Kidney epithelial cell (primary cell): ENCODE measurements around the gene TRIB2. TPM values are rescaled to one million over a fixed set of nuclear protein-coding genes. Genes with fewer than 3 reads are reported as not detected.

Experiments
- DNase-seq: peaks from one replicate; pipeline ENCODE4 v3.0.0-alpha.2; 2010; ENCODE audit warnings: low read depth
- H3K27me3 ChIP-seq: 2 replicates; pipeline ENCODE4 v1.6.0; 2011; ENCODE audit warnings: low read length; ENCODE audit not compliant: control insufficient read depth, insufficient read depth
- H3K36me3 ChIP-seq: 2 replicates; pipeline ENCODE4 v1.5.1; 2011; ENCODE audit warnings: low read length; ENCODE audit not compliant: control insufficient read depth, insufficient read depth
- H3K4me3 ChIP-seq: 2 replicates; pipeline ENCODE4 v1.5.1; 2011; ENCODE audit warnings: low read depth, mild to moderate bottlenecking, control low read depth, low read length
- total RNA-seq: library from RNA; depleted of rRNA; stranded (reverse); fragments of >200 nt; gene quantifications from 2 replicates; pipeline ENCODE4 v1.2.3, GENCODE V29; 2015
- TF ChIP-seq, protein P1 (sequence below): IDR thresholded peaks from 2 replicates; pipeline ENCODE4 v1.5.1; 2011; ENCODE audit warnings: mild to moderate bottlenecking, moderate library complexity, low read length, control low read depth, inconsistent platforms; ENCODE audit not compliant: insufficient read depth, poor library complexity, severe bottlenecking

The TRIB2 gene
- total RNA-seq, 1 donor from 2014 or later = 16.9 TPM

- TF ChIP-seq, protein P1, sequence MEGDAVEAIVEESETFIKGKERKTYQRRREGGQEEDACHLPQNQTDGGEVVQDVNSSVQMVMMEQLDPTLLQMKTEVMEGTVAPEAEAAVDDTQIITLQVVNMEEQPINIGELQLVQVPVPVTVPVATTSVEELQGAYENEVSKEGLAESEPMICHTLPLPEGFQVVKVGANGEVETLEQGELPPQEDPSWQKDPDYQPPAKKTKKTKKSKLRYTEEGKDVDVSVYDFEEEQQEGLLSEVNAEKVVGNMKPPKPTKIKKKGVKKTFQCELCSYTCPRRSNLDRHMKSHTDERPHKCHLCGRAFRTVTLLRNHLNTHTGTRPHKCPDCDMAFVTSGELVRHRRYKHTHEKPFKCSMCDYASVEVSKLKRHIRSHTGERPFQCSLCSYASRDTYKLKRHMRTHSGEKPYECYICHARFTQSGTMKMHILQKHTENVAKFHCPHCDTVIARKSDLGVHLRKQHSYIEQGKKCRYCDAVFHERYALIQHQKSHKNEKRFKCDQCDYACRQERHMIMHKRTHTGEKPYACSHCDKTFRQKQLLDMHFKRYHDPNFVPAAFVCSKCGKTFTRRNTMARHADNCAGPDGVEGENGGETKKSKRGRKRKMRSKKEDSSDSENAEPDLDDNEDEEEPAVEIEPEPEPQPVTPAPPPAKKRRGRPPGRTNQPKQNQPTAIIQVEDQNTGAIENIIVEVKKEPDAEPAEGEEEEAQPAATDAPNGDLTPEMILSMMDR = no peak
- no peak for DNase-seq
- Histone ChIP-seq H3K27me3 (no peaks in the 10 kb centered on the region), H3K4me3 (no peak overlapping the region), H3K36me3 (no peaks in the 10 kb centered on the region)
Measured at GRCh38 chr2:12742891-12743290, 26.2 kb downstream of the TRIB2 start.

DNA sequence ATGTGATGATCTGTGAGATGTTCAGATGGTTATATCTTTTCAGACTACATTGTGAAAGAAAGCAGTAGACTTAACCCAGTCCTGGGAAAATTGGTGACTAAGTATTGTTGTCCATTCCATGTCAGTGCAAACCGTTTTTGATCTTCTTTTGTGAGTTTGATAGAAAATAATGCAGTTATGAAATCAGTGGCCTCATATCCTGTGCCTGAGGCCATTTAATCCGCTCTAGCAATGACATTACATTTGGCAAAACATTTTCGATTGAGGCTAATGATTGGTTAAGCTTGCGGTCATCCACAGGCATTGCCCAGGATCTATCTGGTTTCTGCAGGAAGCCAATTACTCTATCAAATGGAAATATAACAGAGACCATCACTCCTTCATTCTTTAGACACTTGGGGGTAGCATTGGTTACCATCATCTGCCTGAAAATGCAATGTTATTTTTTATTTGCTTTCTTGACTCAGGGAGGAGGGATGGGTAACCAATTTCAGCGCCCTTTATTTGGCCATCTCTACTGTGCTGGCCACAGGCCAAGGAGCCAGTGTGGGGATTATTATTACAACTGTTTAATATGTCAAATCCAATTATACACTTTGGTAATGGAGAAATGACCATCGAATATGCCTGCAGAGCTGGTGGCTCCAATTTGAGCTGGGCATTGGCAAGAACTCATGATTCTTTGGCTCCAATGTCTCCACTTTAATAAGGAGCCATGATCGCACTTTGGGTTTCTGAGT is 33.6 kb downstream of the TRIB2 start:
- Histone ChIP-seq H3K36me3 (no peaks in the 10 kb centered on the region), H3K27me3 (no peaks in the 10 kb centered on the region), H3K4me3 (no peak overlapping the region)
- TF ChIP-seq, protein P1 = no peak
- no peak for DNase-seq

- Histone ChIP-seq H3K4me3 (no peak overlapping the region), H3K27me3 (no peaks in the 10 kb centered on the region), H3K36me3 (no peaks in the 10 kb centered on the region)
- TF ChIP-seq, protein P1 = no peak
- DNase-seq = no peak
Measured at GRCh38 chr2:12754643-12755042, 37.9 kb downstream of the TRIB2 start.

DNA sequence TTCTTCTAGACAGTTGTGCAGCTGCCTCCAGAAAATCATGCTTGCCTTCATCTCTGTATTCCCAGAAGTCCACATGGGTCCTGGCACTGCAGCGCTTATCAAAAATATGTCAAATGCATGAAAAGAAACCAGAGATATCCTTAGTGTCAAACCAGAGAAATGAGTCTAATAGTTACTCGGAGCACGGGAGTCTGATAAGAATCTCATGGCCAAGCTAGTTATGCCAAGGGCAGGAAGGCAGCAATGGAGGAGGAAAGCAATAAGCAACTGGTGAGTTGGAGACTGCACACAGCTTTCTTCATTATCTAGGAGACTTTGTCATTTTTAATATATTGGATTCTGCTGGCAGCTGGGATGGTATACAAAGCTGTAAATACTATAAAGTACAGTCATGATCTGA is 38.6 kb downstream of the TRIB2 start:
- DNase-seq = no peak
- TF ChIP-seq, protein P1 = no peak
- Histone ChIP-seq H3K27me3 (no peaks in the 10 kb centered on the region), H3K4me3 (no peak overlapping the region), H3K36me3 (no peaks in the 10 kb centered on the region)

DNA sequence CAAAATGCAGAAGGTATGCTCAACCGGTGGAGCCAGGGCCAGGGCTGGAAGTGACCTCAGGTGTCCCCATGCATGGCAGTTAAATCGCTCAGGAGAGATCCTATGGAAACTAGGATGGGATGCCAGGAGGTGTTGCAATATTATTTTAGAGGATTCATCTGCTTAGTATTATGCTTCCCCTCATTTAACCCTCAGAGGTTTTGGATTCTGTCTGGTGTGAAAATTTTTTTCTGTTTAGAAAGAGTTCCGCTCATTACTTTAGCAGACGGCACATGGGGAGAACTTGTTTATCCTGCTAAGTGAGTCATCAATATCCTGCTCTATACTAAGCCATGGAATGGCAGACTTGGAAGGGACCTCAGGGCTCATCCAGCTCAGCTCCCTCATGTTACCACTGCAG is 42.5 kb downstream of the TRIB2 start:
- DNase-seq = peak; percentile 42
- Histone ChIP-seq H3K27me3 (no peaks in the 10 kb centered on the region), H3K4me3 (no peak overlapping the region), H3K36me3 (no peaks in the 10 kb centered on the region)
- TF ChIP-seq, protein P1 = no peak

DNA sequence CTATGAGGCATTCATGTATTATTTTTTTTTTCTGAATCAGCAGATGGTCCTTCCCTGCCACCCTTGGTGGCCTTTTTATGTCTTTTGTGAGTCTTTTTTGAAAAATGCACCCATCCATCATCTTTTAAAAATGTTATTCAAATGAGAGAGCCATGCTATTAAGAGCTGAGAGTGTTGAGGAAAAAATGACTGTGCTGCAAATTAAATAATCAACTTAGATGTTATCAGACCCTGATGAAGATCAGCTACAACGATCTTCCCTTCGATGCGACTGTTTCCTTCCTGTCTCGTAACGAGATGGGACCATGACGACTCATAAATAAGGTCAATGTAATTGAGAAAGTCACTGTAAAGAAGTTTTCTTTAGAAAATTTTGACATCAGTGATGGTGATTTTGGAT is 44.4 kb downstream of the TRIB2 start:
- Histone ChIP-seq H3K27me3 (no peaks in the 10 kb centered on the region), H3K36me3 (no peaks in the 10 kb centered on the region), H3K4me3 (no peak overlapping the region)
- DNase-seq = no peak
- TF ChIP-seq, protein P1 = no peak
